OCI-LY7 (cell line): Measurements from ENCODE around the gene SIGLEC10. TPM values are rescaled to one million over a fixed set of nuclear protein-coding genes. Genes with fewer than 3 reads are reported as not detected.

Source experiments
- BruUV-seq: library from RNA; stranded (reverse); fragments of 400-500 nt; replicated peaks from 2 replicates; lab custom pipeline; 2021; lab: Mats Ljungman, UMichigan
- CTCF ChIA-PET: fragments of 300-600 bp; sonication (Branson Sonifier 250); formaldehyde crosslinking; loops from one replicate; lab custom pipeline; 2022; ENCODE audit warnings: antibody characterized with exemption; ENCODE audit not compliant: unreplicated experiment; lab: Charles Lee
- POLR2A ChIA-PET: fragments of 300-600 bp; sonication (Branson Sonifier 250); formaldehyde crosslinking; loops from one replicate; lab custom pipeline; 2022; ENCODE audit warnings: antibody characterized with exemption; lab: Charles Lee
- DNase-seq: peaks from one replicate; pipeline ENCODE4 v3.0.0-alpha.2; 2015; ENCODE audit warnings: low spot score
- H2AFZ ChIP-seq: fragments of 200-600 bp; sonication (generic), shearing (Covaris generic); 2 replicates; pipeline ENCODE4 v1.6.1; 2014; ENCODE audit warnings: mild to moderate bottlenecking, antibody characterized with exemption, low read length, moderate library complexity
- H3K27ac ChIP-seq: fragments of 200-600 bp; sonication (generic); 2 replicates; pipeline ENCODE4 v1.5.1; 2014; ENCODE audit warnings: mixed run types, low read depth, mild to moderate bottlenecking, moderate library complexity, low read length, inconsistent platforms; ENCODE audit not compliant: poor library complexity, severe bottlenecking
- H3K36me3 ChIP-seq: fragments of 200-600 bp; sonication (generic); 2 replicates; pipeline ENCODE4 v1.6.1; 2014; ENCODE audit warnings: mild to moderate bottlenecking, antibody characterized with exemption, low read length, moderate library complexity, mixed read lengths; ENCODE audit not compliant: insufficient read depth
- H3K4me1 ChIP-seq: fragments of 200-600 bp; sonication (generic); 2 replicates; pipeline ENCODE4 v1.5.1; 2014; ENCODE audit warnings: mild to moderate bottlenecking, low read length; ENCODE audit not compliant: insufficient read depth, poor library complexity, severe bottlenecking
- H3K4me2 ChIP-seq: fragments of 200-600 bp; sonication (generic); 2 replicates; pipeline ENCODE4 v1.6.1; 2014; ENCODE audit warnings: mild to moderate bottlenecking, low read length
- H3K4me3 ChIP-seq: fragments of 200-600 bp; sonication (generic); 2 replicates; pipeline ENCODE4 v1.5.1; 2014; ENCODE audit warnings: mild to moderate bottlenecking, low read depth, low read length; ENCODE audit not compliant: poor library complexity, severe bottlenecking
- H3K79me2 ChIP-seq: fragments of 200-600 bp; sonication (generic); 2 replicates; pipeline ENCODE4 v1.6.1; 2016; ENCODE audit warnings: low read depth, mild to moderate bottlenecking, low read length, moderate library complexity, mixed read lengths; ENCODE audit not compliant: insufficient read depth
- H3K9me2 ChIP-seq: fragments of 200-600 bp; sonication (generic); 2 replicates; pipeline ENCODE4 v1.6.1; 2016; ENCODE audit warnings: mild to moderate bottlenecking, low read length, mixed read lengths; ENCODE audit not compliant: insufficient read depth
- H3K9me3 ChIP-seq: fragments of 200-600 bp; sonication (generic); 2 replicates; pipeline ENCODE4 v1.6.1; 2014; ENCODE audit warnings: mild to moderate bottlenecking, mixed run types, low read length, mixed read lengths
- H4K20me1 ChIP-seq: fragments of 200-600 bp; sonication (generic); 2 replicates; pipeline ENCODE4 v1.6.1; 2014; ENCODE audit warnings: mild to moderate bottlenecking, antibody characterized with exemption, low read length, moderate library complexity, mixed read lengths; ENCODE audit not compliant: insufficient read depth
- CTCF ChIP-seq: fragments of 200-600 bp; sonication (generic); conservative IDR thresholded peaks from 2 replicates; pipeline ENCODE4 v1.5.1; 2014; ENCODE audit warnings: mild to moderate bottlenecking, antibody characterized with exemption, low read length, moderate library complexity, mixed read lengths
- EZH2phosphoT487 ChIP-seq: fragments of 200-600 bp; sonication (generic); IDR thresholded peaks from 2 replicates; pipeline ENCODE4 v1.6.1; 2018; ENCODE audit warnings: low read depth, borderline replicate concordance, mild to moderate bottlenecking, mixed run types, antibody characterized with exemption, low read length, moderate library complexity, mixed read lengths
- intact Hi-C: fragments of 100-400 bp; cut with micrococcal nuclease; formaldehyde crosslinking; loops from one replicate; pipeline ENCODE4 v1.10.0; 2022; ENCODE audit not compliant: unreplicated experiment
- total RNA-seq, 2 experiments: library from RNA; depleted of rRNA in 1 of 2; stranded (reverse); fragments of >200 nt in 1 of 2; shearing (Covaris generic) in 1 of 2; gene quantifications; 2 replicates each; pipeline ENCODE4 v1.2.3, GENCODE V29; 2014 to 2022

SIGLEC10 gene
- total RNA-seq, 2 experiments from 2014 or later = 25.2 to 26.6 TPM

- Histone ChIP-seq H3K4me1 (peaks cover 19% of the 10 kb centered on the region), H3K27ac (no peak overlapping the region), H3K4me2 (no peak overlapping the region), H3K36me3 (no peaks in the 10 kb centered on the region), H3K4me3 (no peak overlapping the region), H2AFZ (no peak overlapping the region), H3K9me3 (no peaks in the 10 kb centered on the region), H3K9me2 (no peaks in the 10 kb centered on the region), H4K20me1 (no peaks in the 10 kb centered on the region), H3K79me2 (no peaks in the 10 kb centered on the region)
- TF ChIP-seq EZH2phosphoT487 (no peak), CTCF (no peak)
- DNase-seq = no peak
- CTCF ChIA-PET = no interaction called here
- no TSS peak for BruUV-seq
- intact Hi-C loops = no loop called here
- POLR2A ChIA-PET = no interaction called here
Measured at GRCh38 chr19:51371186-51371690, 46.2 kb downstream of the SIGLEC10 start.

GRCh38 chr19:51370230-51370629 lies 47.2 kb downstream of the SIGLEC10 start:
- no peaks in the 10 kb centered on the region for H3K9me3 ChIP-seq
- H4K20me1 ChIP-seq = no peaks in the 10 kb centered on the region
- peaks cover 23% of the 10 kb centered on the region for H3K4me1 ChIP-seq
- no peak for DNase-seq
- H2AFZ ChIP-seq = no peak overlapping the region
- H3K4me3 ChIP-seq = no peak overlapping the region
- TF ChIP-seq EZH2phosphoT487 = no peak
- TF ChIP-seq CTCF = no peak
- no peak overlapping the region for H3K4me2 ChIP-seq
- ChIA-PET POLR2A (no interaction called here), CTCF (no interaction called here)
- H3K9me2 ChIP-seq = no peaks in the 10 kb centered on the region
- intact Hi-C loops = no loop called here
- no peak overlapping the region for H3K27ac ChIP-seq
- H3K79me2 ChIP-seq = peaks cover 8% of the 10 kb centered on the region; the same call in 1 of the 2 replicates
- H3K36me3 ChIP-seq = no peaks in the 10 kb centered on the region
- BruUV-seq = no TSS peak
